Right lobe of liver (tissue), 4 donors: ENCODE measurements around the gene CCDC197.

Source experiments
- POLR2A ChIP-seq: fragments of 450-650 bp; IDR thresholded peaks from one replicate; pipeline ENCODE4 v1.6.1; 2017; ENCODE audit warnings: antibody characterized with exemption, mild to moderate bottlenecking
- TF ChIP-seq, protein P1 (sequence below), 4 donors: fragments of 200-600 bp in 3 of 4; fragments of 450-650 bp in 1 of 4; IDR thresholded peaks; one replicate each; pipeline versions ENCODE4 v1.5.1 to v1.8.0; 2016 to 2022; ENCODE audit warnings: antibody characterized with exemption in 4 of 4, mild to moderate bottlenecking in 2 of 4
- donor health status: DM: no; HTN: no; CAD: no.
- donor health status: DM: no; HTN: no; CAD: no.
- donor health status: DM: no; HTN: yes; CAD: no.

DNA sequence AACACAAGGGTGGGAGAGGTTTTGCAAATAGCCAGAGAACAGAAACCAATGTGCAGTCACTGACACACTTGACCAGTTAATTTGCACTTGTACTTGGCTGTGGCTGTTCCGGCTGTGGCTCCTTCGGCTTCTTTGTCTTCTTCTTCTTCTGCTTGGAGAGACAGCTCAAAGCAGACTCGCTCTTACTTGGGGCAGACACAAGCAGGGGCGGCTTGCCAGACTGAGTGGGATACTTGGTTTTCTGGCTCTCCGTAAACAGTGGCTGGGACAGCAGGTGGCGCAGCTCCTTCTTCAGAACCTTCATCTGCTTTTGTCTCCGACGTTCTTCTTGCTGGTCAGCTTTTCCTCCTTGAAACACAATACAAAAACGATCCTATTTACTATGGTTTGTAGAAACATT is 54.0 kb downstream of the CCDC197 start:
- TF ChIP-seq POLR2A = no peak
- TF ChIP-seq, protein P1, sequence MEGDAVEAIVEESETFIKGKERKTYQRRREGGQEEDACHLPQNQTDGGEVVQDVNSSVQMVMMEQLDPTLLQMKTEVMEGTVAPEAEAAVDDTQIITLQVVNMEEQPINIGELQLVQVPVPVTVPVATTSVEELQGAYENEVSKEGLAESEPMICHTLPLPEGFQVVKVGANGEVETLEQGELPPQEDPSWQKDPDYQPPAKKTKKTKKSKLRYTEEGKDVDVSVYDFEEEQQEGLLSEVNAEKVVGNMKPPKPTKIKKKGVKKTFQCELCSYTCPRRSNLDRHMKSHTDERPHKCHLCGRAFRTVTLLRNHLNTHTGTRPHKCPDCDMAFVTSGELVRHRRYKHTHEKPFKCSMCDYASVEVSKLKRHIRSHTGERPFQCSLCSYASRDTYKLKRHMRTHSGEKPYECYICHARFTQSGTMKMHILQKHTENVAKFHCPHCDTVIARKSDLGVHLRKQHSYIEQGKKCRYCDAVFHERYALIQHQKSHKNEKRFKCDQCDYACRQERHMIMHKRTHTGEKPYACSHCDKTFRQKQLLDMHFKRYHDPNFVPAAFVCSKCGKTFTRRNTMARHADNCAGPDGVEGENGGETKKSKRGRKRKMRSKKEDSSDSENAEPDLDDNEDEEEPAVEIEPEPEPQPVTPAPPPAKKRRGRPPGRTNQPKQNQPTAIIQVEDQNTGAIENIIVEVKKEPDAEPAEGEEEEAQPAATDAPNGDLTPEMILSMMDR (IDR thresholded peaks at IDR 0.05) = peak; percentile 11 to 30 (median 24)
